ENCODE results near the gene TROAP. TPM values are rescaled to one million over a fixed set of nuclear protein-coding genes. Genes with fewer than 3 reads are reported as not detected.
"Not testable (repeated sequence)": the region's sequence is repeated elsewhere in the genome, so short reads cannot be mapped to it uniquely, and the experiment has no call there.

TROAP gene
- polyA plus RNA-seq, 1 experiment = 24.8 TPM

- ChIA-PET CTCF (interaction anchor here (1.2 to 11.5 kb wide), 3 partner anchors 11 to 45 kb away, joined by 4 to 94 read pairs (median 7); no protein-coding TSS in a partner anchor), POLR2A (no interaction called here)
- TF ChIP-seq CTCF (IDR thresholded peaks at IDR 0.05; ENCODE audit: insufficient read depth, low read depth, low read length) = no peak
- H3K36me3 ChIP-seq (ENCODE audit: control insufficient read depth, insufficient read depth, low read length) = no peaks in the 10 kb centered on the region
- H3K27me3 ChIP-seq (ENCODE audit: control insufficient read depth, insufficient read depth, low read length) = peaks cover 48% of the 10 kb centered on the region
- DNase-seq (ENCODE audit: low read depth) = no peak
- no peak overlapping the region for H3K4me3 ChIP-seq (ENCODE audit: low read depth, low read length)
Observed at GRCh38 chr12:49298160-49298559, 24.9 kb upstream of the TROAP start.

GRCh38 chr12:49301760-49302159 is 21.3 kb upstream of the TROAP start:
- POLR2A ChIA-PET = no interaction called here
- CTCF ChIA-PET = interaction anchor here (0.6 to 11.5 kb wide), 4 partner anchors 14 to 46 kb away, joined by 3 to 94 read pairs (median 3); no protein-coding TSS in a partner anchor
- no peak for TF ChIP-seq CTCF (IDR thresholded peaks at IDR 0.05; ENCODE audit: insufficient read depth, low read depth, low read length)

GRCh38 chr12:49304161-49304560 is 18.9 kb upstream of the TROAP start:
- POLR2A ChIA-PET = no interaction called here
- no peak for TF ChIP-seq CTCF (IDR thresholded peaks at IDR 0.05; ENCODE audit: insufficient read depth, low read depth, low read length)
- no peaks in the 10 kb centered on the region; the same call in 1 of the 2 replicates for H3K27me3 ChIP-seq (ENCODE audit: control insufficient read depth, insufficient read depth, low read length)
- H3K4me3 ChIP-seq (ENCODE audit: low read depth, low read length) = no peak overlapping the region
- CTCF ChIA-PET = interaction anchor here (1.0 to 11.5 kb wide), 7 partner anchors 9 to 54 kb away, joined by 3 to 94 read pairs (median 5); partner anchors contain the start of genes PRPH and TROAP
- peak; percentile 39 for DNase-seq (ENCODE audit: low read depth)
- H3K36me3 ChIP-seq (ENCODE audit: control insufficient read depth, insufficient read depth, low read length) = no peaks in the 10 kb centered on the region

More at GRCh38 chr12:49301760-49302159, 21.3 kb upstream of the TROAP start:
- DNase-seq (ENCODE audit: low read depth) = no peak
- Histone ChIP-seq H3K27me3 (ENCODE audit: control insufficient read depth, insufficient read depth, low read length) (peaks cover 18% of the 10 kb centered on the region), H3K36me3 (ENCODE audit: control insufficient read depth, insufficient read depth, low read length) (no peaks in the 10 kb centered on the region), H3K4me3 (ENCODE audit: low read depth, low read length) (no peak overlapping the region)

- Histone ChIP-seq H3K4me3 (ENCODE audit: low read depth, low read length) (no peak overlapping the region), H3K36me3 (ENCODE audit: control insufficient read depth, insufficient read depth, low read length) (no peaks in the 10 kb centered on the region), H3K27me3 (ENCODE audit: control insufficient read depth, insufficient read depth, low read length) (peaks cover 6% of the 10 kb centered on the region)
- POLR2A ChIA-PET = no interaction called here
- CTCF ChIA-PET = interaction anchor here (3.6 kb wide), 1 partner anchor 11 kb away, joined by 26 read pairs; the partner anchor contains the start of gene PRPH
- TF ChIP-seq CTCF (IDR thresholded peaks at IDR 0.05; ENCODE audit: insufficient read depth, low read depth, low read length) = no peak
- no peak for DNase-seq (ENCODE audit: low read depth)
Observed at GRCh38 chr12:49305762-49306510, 17.1 kb upstream of the TROAP start.

- CTCF ChIA-PET = interaction anchor here (0.8 to 1.4 kb wide), 3 partner anchors 12 to 22 kb away, joined by 3 to 7 read pairs (median 4); no protein-coding TSS in a partner anchor
- DNase-seq (ENCODE audit: low read depth) = no peak
- Histone ChIP-seq H3K27me3 (ENCODE audit: control insufficient read depth, insufficient read depth, low read length) (peaks cover 6% of the 10 kb centered on the region), H3K4me3 (ENCODE audit: low read depth, low read length) (no peak overlapping the region), H3K36me3 (ENCODE audit: control insufficient read depth, insufficient read depth, low read length) (no peaks in the 10 kb centered on the region)
- POLR2A ChIA-PET = no interaction called here
- TF ChIP-seq CTCF (IDR thresholded peaks at IDR 0.05; ENCODE audit: insufficient read depth, low read depth, low read length) = no peak
Observed at GRCh38 chr12:49309386-49309785, 13.7 kb upstream of the TROAP start.

GRCh38 chr12:49310451-49311000 is 12.5 kb upstream of the TROAP start:
- DNase-seq (ENCODE audit: low read depth); POLR2A ChIA-PET; H3K27me3 ChIP-seq (ENCODE audit: control insufficient read depth, insufficient read depth, low read length); H3K36me3 ChIP-seq (ENCODE audit: control insufficient read depth, insufficient read depth, low read length); H3K4me3 ChIP-seq (ENCODE audit: low read depth, low read length): not testable (repeated sequence)
- CTCF ChIA-PET = interaction anchor here (0.6 kb wide), 1 partner anchor 66 kb away, joined by 3 read pairs; no protein-coding TSS in a partner anchor
